Stomach smooth muscle (tissue), 2 donors: ENCODE data around the gene ZNF276.

Experiments
- H3K27ac ChIP-seq: one replicate; pipeline ENCODE4 v1.7.0; 2013; ENCODE audit warnings: mild to moderate bottlenecking, low read length, inconsistent platforms
- H3K27me3 ChIP-seq, 2 donors: one replicate each; pipeline ENCODE4 v1.7.0; 2013; ENCODE audit warnings: low read length in 2 of 2; ENCODE audit not compliant: insufficient read depth in 2 of 2, control insufficient read depth in 1 of 2
- H3K36me3 ChIP-seq, 2 donors: one replicate each; pipeline ENCODE4 v1.7.0; 2013; ENCODE audit warnings: low read length in 2 of 2; ENCODE audit not compliant: control insufficient read depth in 2 of 2, insufficient read depth in 2 of 2
- H3K4me1 ChIP-seq: one replicate; pipeline ENCODE4 v1.7.0; 2013; ENCODE audit warnings: low read length; ENCODE audit not compliant: control insufficient read depth, insufficient read depth
- H3K4me3 ChIP-seq, 2 donors: one replicate each; pipeline ENCODE4 v1.7.0; 2013; ENCODE audit warnings: low read length in 2 of 2
- H3K9ac ChIP-seq, 2 donors: one replicate each; pipeline ENCODE4 v1.7.0; 2013; ENCODE audit warnings: low read length in 2 of 2, mild to moderate bottlenecking in 1 of 2
- H3K9me3 ChIP-seq, 2 donors: one replicate each; pipeline ENCODE4 v1.7.0; 2013; ENCODE audit warnings: low read length in 2 of 2; ENCODE audit not compliant: control insufficient read depth in 2 of 2
- donor health status: healthy.
- donor health status: Pancreatic carcinoma.

The ZNF276 gene

DNA sequence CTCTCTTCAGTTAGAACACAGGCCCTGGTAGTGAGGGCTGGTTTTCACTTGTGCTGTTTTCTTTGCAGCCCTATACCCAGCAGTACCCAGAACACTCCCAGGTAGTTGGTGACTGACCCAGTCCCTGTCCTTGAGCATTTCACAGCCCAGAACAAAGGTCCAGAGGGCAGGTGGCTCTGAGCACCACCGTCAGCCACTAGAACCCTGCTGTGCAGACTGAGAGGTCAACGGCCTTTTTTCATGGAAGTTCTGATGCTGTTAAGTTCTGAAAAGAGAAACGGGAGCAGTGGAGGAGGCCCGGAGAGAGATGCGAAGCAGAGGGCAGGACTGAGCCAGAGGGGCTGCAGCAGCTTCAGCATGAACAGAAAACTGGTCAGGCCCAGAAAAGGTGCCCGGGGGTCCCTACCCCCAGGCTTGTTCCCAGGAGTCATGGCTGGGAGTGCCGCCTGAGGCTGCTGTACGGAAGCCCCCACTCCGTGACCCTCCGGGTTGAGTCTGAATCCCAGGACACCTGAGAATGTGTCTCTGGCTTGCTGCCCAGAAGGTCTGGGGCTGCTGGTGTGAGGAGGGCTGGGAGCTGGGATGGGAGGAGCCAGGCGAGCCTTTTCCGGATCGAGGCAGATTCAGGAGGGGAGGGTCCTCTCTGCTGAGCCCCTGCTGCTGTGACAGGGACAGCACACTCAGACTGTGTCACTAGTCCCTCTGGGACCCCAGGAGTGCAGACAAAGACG is 8.7 kb downstream of the ZNF276 start:
- Histone ChIP-seq H3K4me3 (no peak overlapping the region), H3K4me1 (peaks cover 2% of the 10 kb centered on the region), H3K27me3 (no peaks in the 10 kb centered on the region), H3K9me3 (no peaks in the 10 kb centered on the region), H3K27ac (no peak overlapping the region), H3K36me3 (peaks cover 44 to 48% of the 10 kb centered on the region in 2 donors), H3K9ac (no peak overlapping the region)

DNA sequence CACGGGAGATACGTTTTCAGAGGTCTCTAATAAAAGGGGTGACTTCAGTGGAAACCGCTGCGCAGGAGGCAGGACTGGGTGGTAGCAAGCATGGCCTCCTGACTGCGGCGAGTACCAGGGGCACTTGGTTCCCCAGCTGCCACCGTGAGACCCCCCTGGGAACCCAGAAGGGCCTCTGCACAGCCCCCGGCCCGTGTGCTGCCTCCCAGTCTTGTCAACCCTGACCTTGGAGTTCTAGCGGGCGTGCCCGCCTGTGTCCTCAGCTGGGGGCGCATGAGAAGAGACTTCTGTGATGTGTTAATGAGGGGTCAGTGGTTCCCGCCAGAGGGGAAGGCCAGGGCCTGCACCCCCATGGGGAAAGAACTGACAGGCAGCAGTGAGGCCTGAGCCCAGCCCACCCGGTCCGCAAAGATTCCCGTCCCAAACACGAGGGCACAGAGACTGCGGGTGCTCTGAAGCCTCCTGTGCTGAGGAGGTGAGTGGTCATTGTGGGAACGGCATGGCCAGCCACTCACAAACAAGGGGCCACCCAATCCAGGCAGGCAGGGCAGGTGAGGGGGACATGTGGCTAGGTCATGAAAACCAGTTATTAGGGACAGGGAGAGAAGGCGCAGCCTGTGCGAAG is 9.4 kb downstream of the ZNF276 start:
- H3K4me1 ChIP-seq: peaks cover 2% of the 10 kb centered on the region
- no peaks in the 10 kb centered on the region for H3K27me3 ChIP-seq
- no peak overlapping the region for H3K9ac ChIP-seq
- H3K4me3 ChIP-seq: no peak overlapping the region
- no peak overlapping the region for H3K27ac ChIP-seq
- H3K36me3 ChIP-seq: peaks cover 48 to 52% of the 10 kb centered on the region in 2 donors
- no peaks in the 10 kb centered on the region for H3K9me3 ChIP-seq

DNA sequence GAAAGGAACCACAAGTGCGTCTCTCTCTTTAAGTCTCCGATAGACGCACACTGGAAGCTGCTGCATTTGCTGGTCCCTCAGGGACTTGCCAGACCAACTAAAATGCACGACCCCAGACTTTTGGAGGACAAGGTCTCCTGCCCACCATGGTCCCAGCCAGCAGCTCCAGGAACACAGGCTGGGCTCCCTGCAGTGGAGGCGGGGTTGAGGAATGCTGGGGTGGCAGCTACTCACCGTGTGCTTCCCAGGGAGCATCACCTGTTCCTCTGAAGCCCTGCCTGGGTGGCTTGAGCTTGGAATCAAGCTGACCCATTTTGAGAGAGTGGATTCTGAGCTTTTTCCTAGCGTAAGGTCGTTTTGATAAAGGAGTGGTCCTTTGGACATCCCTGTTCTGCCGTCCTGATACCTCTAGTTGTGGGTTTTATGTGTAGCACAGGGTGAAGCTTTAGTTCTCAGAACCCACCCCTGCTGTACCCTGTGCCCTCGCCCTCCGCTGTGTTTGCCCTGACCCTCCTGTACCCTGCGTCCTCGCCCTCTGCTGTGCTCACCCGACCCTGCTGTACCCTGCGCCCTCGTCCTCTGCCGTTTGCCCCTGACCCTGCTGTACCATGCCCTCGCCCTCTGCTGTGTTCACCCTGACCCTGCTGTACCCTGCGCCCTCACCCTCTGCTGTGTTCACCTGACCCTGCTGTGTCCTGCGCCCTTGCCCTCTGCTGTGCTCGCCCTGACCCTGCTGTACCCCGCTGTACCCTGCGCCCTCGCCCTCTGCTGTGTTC is 11.0 kb downstream of the ZNF276 start:
- H3K9ac ChIP-seq: no peak overlapping the region
- no peaks in the 10 kb centered on the region for H3K9me3 ChIP-seq
- no peak overlapping the region for H3K4me3 ChIP-seq
- no peaks in the 10 kb centered on the region for H3K27me3 ChIP-seq
- no peak overlapping the region for H3K27ac ChIP-seq
- peaks cover 55 to 56% of the 10 kb centered on the region in 2 donors for H3K36me3 ChIP-seq
- H3K4me1 ChIP-seq: peaks cover 2% of the 10 kb centered on the region

DNA sequence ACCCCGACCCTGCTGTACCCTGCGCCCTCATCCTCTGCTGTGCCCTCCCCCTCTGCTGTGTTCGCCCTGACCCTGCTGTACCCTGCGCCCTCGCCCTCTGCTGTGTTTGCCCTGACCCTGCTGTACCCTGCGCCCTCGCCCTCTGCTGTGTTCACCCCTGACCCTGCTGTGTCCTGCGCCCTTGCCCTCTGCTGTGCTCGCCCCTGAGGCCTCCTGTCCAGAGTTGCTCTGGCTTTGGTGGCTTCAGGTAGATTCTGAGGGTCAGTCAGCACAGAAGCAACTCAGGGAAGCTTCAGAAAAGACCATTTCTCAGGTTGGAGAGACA is 11.5 kb downstream of the ZNF276 start:
- Histone ChIP-seq H3K27me3 (no peaks in the 10 kb centered on the region), H3K27ac (no peak overlapping the region), H3K36me3 (peaks cover 56 to 61% of the 10 kb centered on the region in 2 donors)

DNA sequence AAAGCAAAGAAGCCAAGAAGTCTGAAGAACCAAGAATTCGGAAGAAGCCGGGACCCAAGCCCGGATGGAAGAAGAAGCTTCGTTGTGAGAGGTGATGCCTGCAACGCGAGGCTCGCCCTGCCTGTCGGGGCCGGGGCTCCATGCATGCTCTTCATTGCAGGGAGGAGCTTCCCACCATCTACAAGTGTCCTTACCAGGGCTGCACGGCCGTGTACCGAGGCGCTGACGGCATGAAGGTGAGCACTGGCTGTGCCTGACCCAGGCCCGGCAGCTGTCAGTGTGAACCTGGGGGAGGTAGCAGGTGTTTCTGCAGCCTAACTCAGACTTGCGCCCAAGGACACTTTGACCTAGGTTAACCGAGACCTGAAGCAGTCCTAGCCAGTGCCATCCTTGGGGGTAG is 12.0 kb downstream of the ZNF276 start:
- H3K4me3 ChIP-seq: no peak overlapping the region
- H3K9me3 ChIP-seq: no peaks in the 10 kb centered on the region
- H3K27ac ChIP-seq: no peak overlapping the region
- H3K9ac ChIP-seq: no peak overlapping the region
- no peaks in the 10 kb centered on the region for H3K27me3 ChIP-seq
- peaks cover 59 to 65% of the 10 kb centered on the region in 2 donors for H3K36me3 ChIP-seq
- peaks cover 2% of the 10 kb centered on the region for H3K4me1 ChIP-seq

More for the DNA sequence above, 11.5 kb downstream of the ZNF276 start:
- Histone ChIP-seq H3K9ac (no peak overlapping the region), H3K9me3 (no peaks in the 10 kb centered on the region), H3K4me1 (peaks cover 2% of the 10 kb centered on the region), H3K4me3 (no peak overlapping the region)

DNA sequence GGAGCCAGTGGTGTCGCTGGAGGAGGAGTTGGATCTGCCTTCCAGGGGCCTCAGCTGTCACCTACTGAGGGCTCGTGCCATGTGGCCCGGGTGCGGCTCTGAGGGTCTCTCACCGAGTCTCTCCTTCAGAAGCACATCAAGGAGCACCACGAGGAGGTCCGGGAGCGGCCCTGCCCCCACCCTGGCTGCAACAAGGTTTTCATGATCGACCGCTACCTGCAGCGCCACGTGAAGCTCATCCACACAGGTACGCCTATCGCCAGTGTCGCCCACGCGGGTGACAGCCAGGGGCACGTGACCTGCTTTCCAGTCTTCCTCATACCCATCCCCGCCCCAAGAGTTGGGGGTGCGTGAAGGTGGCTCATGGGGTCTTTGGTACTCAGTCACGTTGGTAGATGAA is 12.5 kb downstream of the ZNF276 start:
- no peaks in the 10 kb centered on the region for H3K9me3 ChIP-seq
- peaks cover 62 to 68% of the 10 kb centered on the region in 2 donors for H3K36me3 ChIP-seq
- no peak overlapping the region for H3K4me3 ChIP-seq
- no peak overlapping the region for H3K9ac ChIP-seq
- H3K4me1 ChIP-seq: peaks cover 2% of the 10 kb centered on the region
- no peak overlapping the region for H3K27ac ChIP-seq
- H3K27me3 ChIP-seq: no peaks in the 10 kb centered on the region

DNA sequence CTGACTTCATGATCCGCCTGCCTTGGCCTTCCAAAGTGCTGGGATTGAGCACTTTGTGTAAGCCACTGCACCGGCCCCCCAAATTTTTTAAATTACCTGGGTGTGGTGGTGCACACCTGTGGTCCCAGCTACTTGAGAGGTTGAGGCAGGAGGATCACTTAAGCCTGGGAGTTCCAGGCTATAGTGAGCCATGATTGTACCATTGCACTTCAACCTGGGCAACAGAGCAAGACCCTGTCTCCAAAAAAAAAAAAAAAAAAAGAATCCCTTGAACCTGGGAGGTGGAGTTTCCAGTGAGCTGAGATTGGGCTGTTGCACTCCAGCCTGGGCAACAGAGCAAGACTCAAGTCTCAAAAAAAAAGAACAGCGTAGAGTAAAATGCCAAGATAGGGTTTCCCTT is 15.2 kb downstream of the ZNF276 start:
- Histone ChIP-seq H3K4me1 (no peaks in the 10 kb centered on the region), H3K36me3 (peaks cover 61 to 64% of the 10 kb centered on the region in 2 donors), H3K4me3 (no peak overlapping the region), H3K27me3 (no peaks in the 10 kb centered on the region), H3K9ac (no peak overlapping the region), H3K9me3 (no peaks in the 10 kb centered on the region), H3K27ac (no peak overlapping the region)

DNA sequence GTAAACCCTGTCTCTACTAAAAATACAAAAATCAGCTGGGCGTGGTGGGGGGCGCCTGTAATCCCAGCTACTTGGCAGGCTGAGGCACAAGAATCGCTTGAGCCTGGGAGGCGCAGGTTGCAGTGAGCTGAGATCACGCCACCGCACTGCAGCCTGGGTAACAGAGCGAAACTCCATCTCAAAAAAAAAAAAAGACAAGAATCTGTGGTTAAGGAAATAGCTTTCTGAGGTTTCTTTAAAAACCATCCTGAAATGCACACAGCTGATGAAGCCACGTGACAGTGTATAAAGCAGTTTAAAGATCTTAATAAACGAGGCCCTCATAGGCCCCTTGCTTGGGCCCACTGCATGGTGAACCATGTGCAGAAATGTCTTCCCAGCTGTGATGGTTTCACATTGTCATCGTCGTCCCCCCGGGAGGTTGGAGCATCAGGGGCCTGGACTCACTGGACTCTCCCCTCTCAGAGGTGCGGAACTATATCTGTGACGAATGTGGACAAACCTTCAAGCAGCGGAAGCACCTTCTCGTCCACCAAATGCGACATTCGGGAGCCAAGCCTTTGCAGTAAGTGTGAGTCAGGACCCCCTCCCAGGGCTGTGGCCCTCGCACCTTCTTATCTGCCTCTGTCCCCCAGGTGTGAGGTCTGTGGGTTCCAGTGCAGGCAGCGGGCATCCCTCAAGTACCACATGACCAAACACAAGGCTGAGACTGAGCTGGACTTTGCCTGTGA is 16.2 kb downstream of the ZNF276 start:
- no peaks in the 10 kb centered on the region for H3K4me1 ChIP-seq
- H3K36me3 ChIP-seq: peaks cover 55 to 56% of the 10 kb centered on the region in 2 donors

DNA sequence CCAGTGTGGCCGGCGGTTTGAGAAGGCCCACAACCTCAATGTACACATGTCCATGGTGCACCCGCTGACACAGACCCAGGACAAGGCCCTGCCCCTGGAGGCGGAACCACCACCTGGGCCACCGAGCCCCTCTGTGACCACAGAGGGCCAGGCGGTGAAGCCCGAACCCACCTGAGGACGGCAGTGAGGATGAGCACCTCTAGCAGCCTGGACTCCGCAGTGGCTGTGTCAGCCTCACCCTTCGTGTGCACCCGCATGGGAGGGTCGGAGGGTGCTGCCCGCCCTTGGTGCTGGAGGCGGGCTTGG is 16.7 kb downstream of the ZNF276 start:
- Histone ChIP-seq H3K9me3 (no peaks in the 10 kb centered on the region), H3K36me3 (peaks cover 51 to 54% of the 10 kb centered on the region in 2 donors), H3K9ac (no peak overlapping the region), H3K4me1 (no peaks in the 10 kb centered on the region), H3K4me3 (no peak overlapping the region), H3K27ac (no peak overlapping the region), H3K27me3 (no peaks in the 10 kb centered on the region)

More for the DNA sequence above, 16.2 kb downstream of the ZNF276 start:
- no peaks in the 10 kb centered on the region for H3K9me3 ChIP-seq
- no peak overlapping the region for H3K4me3 ChIP-seq
- H3K27ac ChIP-seq: no peak overlapping the region
- H3K9ac ChIP-seq: no peak overlapping the region
- H3K27me3 ChIP-seq: no peaks in the 10 kb centered on the region

DNA sequence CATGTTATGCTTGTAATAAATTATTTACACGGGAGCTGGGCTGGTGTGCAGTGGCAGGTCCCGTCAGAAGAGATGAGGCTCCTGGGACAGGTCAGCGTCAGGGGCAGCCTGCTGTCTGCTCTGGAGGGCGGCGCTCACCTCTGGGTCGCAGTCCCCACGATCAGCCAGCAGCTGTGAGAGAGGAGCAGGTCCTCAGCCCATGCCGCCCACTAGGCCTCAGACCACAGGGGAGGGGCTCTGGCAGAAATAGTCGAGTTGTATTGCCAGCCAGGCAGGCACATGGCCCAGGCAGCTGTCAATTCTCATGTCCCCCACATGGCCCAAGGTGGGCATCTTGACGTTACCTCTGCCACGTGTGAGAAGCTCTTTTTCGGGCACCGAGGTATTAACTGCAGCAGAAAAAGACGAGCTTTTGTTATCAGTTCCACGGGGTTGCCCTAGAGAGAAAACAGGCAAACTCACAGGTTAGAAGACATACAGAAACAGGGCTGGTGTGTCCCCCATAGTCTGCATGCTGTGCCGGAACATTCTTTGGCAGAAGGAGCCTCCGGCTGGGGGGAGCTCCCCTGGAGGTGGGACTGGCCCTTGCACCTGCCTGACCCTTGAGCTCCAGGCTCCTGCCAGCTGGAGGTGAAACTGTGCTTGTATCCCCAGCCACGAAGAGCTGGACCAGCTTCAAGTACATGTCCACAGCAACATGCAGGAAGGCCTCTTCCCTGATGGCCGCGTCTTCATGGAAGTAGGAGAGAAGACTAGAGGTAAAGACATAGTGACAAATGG is 17.4 kb downstream of the ZNF276 start:
- no peaks in the 10 kb centered on the region for H3K27me3 ChIP-seq
- H3K9ac ChIP-seq: no peak overlapping the region
- H3K36me3 ChIP-seq: peaks cover 44 to 47% of the 10 kb centered on the region in 2 donors
- H3K4me1 ChIP-seq: no peaks in the 10 kb centered on the region
- no peak overlapping the region for H3K27ac ChIP-seq
- no peak overlapping the region for H3K4me3 ChIP-seq
- H3K9me3 ChIP-seq: no peaks in the 10 kb centered on the region
